Activated effector memory CD4-positive, alpha-beta T cell treated with Interleukin-2 at 50 U/mL for 16 hours (primary cell): ENCODE results near the gene TRAPPC3.

Experiments
- DNase-seq: peaks from one replicate; pipeline ENCODE4 v3.0.0-alpha.2; 2020

The TRAPPC3 gene

GRCh38 chr1:36097693-36098585, 51.3 kb downstream of the TRAPPC3 start:
- DNase-seq = no peak

DNA sequence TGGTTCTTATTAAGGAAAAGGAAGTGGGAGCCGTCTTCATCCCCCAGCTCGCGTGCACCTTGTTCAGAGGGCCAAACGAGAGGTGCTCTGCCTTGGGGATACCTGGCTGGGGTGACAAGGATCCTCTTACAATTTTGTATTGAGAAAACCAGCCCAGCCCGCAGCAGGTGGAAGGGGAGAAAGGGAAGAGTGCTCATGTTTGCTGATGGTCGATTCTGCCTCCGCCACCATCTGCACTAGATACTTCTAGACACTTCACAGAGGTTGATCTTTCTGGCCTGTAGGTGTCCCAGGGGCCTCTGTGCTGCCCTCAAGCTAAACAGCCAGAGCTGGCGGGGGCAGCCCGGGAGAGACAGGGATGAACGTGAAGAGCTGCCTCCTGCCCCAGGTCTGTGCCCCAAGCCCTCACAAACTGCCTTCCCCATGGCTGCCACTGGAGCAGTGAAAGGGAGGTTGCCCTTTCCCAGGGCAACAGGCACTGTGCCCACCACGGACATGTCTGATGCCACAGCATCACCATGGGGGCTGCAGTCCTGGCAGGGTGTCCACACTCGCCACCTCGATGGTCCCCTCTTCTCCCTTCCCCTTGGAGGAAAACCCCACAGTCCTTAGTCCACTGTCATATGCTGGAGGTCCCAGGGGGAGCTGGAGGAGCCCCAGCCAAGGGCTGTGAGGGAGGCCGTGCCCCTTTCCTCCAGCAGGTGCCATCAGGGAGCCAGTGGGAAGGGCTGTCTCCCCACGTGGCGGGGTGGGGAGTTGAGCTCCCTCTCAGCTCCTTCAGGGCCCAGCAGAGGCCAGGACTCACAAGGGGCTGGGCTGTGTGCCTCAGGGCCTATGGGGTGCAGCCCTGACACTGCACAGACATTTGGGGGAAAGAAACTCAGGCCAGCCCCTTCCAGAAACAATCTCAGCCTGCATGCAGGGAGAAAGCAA, 52.5 kb downstream of the TRAPPC3 start:
- no peak for DNase-seq

DNA sequence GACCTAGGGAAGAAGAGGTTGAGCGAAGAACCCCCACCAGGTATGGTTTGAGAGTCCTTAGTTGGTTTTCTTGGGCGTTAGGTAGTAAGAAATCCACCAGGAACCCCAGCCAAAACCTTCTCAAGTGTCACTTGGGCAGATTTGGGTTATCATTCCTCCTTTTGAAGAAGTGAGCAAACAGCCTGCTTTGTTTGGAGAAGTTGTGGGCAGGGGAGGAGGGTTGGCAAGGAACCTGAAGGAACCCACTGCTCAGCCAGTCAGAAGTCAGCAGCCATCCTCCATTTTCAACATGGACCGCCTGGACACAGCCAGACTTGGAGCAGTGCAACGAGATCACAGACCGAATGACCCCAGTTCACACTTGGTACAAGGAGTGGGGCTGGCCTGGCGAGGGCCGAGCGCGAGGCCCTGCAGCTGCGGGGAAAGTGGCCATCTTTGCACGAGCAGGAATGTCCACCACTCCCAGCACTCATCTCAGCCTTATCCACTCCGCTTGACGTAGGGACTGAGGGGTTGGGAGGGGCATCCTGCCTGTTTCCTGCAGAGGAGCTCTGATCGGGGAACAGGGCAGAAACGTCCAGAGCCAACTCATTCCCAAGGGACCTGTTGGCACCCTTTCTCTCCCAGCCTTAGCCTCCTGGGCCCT, 53.4 kb downstream of the TRAPPC3 start:
- DNase-seq = no peak

DNA sequence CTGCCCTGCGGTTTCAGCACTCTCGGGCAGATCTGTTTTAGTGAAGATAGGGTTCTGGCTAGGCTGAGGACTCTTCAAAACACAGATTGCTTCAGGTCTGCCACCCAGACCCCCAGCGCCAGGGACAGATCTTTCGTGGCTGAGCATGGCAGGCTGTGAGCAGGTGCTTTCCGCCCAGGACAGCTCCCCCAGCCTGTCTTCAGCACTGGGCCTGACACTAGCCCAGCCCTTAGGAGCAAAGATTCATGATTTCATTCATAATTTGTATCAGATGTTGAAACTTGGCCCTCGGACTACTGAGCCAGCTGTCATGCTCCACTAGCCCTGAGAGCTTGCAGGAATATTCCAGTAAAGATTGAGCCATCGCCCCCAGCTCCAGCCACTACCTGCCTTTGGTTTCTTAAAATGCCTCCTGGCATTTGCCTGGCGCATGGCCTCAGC, 54.6 kb downstream of the TRAPPC3 start:
- DNase-seq = no peak

DNA sequence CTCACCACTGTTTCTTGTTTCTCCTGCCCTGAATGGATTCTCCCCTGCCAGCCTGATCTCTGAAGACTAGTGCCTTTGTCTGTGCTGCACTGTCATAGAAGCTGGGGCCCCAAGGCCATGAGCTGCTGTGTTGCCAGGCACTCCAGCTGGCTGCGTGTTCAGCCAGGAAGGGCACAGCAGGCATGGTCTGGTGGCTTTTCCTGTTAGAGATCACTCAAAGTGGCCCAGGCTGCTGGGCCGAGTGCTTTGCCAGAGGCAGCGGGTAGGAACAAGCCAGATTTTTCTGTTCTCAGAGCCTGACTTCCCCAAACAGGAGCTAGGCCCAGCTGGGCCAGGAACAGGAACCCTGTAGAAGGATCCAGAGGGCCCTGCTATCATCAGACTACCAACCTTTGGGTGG, 55.4 kb downstream of the TRAPPC3 start:
- DNase-seq = no peak

DNA sequence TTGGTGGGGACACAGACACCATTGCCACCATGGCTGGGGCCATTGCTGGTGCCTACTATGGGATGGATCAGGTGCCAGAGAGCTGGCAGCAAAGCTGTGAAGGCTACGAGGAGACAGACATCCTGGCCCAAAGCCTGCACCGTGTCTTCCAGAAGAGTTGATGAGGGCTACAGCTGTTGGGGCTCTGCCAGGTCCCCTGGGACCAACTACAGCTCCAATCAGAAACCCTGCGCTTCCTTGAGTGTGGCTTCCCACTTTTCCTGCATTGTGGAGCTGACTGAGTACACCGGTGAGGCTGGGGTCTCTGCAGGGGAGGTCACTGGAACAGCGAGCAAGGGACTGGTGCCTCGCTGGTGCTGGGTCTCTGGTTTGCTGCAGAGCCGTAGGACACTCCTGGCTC, 56.1 kb downstream of the TRAPPC3 start:
- DNase-seq = no peak

DNA sequence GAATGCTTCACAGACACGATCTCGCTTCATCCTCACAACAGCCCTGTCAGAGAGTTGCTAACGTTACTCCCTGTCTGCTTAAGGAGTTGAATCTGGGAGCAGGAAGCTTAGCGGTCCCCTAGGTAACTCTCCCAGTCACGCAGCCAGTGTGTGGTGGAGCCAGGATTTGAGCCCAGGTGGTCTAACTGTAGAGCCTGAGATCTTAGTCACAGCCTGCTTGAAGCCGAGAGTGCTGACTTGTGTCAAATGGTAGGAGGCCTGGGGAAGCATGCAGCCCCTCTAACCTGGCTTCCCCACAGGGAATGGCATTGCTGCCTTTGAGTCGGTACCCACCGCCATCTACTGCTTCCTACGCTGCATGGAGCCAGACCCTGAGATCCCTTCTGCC, 56.5 kb downstream of the TRAPPC3 start:
- no peak for DNase-seq

DNA sequence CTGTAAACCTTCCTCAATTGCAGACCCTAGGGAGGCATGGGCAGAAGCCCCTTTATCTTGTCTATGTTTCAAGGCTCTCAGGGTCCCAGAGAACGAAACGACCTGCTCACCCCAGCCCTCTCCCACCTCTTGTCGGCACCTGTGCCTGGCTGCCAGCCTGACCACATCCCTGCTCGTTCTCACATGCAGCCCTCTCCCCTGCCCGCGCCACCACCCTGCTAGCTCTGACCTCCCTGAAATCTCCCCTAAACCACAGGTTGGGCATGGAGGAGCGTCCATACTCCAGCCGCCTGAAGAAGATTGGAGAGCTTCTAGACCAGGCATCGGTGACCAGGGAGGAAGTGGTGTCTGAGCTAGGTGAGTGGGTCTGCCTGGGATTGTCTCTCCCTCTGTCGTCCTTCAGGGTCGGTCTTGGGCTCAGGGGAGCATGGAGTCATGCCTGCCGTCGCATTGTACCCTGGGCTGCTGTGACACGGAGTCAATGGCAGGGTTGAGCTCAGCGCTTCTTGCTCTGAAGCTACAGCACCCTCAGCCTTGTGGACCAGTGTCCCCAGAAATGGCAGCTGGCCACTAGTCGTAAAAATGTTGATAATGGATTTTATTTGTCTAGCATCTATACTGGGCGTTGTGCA, 57.0 kb downstream of the TRAPPC3 start:
- DNase-seq = no peak

- DNase-seq = no peak
Measured at GRCh38 chr1:36091698-36092097, 57.6 kb downstream of the TRAPPC3 start.

DNA sequence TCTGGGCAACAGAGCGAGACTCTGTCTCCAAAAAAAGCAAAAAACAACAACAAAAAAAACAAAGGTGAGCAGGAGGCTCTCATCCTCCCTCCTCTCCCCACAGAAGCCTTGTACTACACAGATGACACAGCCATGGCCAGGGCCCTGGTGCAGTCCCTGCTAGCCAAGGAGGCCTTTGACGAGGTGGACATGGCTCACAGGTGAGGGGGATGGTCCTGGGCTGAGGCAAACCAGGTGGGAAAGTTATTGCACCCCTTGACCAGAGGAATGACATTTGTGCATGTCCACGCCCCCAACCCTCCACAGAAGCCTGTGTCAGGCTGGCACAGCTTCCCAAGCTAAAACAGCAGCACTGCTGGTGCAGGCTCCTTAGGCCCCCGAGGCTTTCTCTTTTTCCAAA, 58.1 kb downstream of the TRAPPC3 start:
- DNase-seq = no peak

GRCh38 chr1:36089393-36090121, 59.7 kb downstream of the TRAPPC3 start:
- DNase-seq = no peak

DNA sequence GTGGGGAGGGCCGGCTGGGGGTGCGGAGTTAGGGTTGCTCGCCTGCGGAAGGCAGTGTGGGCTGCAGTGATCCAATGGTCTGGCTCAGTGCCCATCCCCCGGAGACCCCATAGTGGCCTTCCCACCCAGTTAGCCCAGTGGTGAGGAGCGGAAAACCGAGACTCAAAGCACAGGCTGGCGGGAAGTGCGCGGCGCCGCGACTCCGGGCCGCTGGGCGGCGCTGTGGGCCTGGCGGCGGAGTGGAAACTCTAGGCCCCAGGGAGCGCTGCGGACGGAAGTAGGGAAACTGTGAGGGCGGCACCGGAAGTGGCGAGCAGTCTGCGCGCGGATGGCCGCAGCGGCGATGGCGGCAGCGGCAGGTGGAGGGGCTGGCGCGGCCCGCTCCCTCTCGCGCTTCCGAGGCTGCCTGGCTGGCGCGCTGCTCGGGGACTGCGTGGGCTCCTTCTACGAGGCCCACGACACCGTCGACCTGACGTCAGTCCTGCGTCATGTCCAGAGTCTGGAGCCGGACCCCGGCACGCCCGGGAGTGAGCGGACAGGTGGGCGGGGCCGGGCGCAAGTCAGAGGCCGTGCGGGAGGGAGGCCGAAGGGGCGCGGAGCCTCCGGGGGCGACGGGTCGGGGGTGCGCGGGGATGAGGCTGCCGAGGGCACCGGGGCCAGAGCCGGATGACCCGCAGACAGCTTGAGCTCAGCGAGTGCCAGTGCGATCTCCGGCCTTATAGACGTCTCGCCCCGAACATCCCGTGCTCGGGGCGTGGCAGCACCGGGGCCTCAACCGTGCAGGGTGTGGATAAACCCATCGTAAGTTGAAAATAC, 60.5 kb downstream of the TRAPPC3 start, which contains the start of gene ADPRS:
Gene ADPRS, plus strand, starts transcription at position 316 of the 816 bp plus-strand sequence. Its CDS starts 13 bp downstream, at position 329.
- DNase-seq = peak; percentile 88

DNA sequence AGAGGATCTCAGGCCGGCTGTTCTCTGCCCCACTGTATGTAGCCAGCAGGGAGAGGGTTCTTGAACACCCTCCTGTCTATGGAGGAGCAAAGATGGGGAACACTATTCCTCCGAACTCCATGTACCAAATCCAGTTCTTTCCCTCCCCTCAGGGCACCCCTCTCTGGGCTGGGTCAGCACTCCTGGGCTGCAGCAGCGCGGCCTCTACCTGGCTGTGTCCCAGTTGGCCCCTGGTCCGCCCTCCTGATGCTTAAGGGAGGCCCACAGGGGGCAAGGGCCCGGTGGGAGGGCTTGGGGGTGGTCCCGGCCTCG, 61.1 kb downstream of the TRAPPC3 start:
- DNase-seq = no peak

DNA sequence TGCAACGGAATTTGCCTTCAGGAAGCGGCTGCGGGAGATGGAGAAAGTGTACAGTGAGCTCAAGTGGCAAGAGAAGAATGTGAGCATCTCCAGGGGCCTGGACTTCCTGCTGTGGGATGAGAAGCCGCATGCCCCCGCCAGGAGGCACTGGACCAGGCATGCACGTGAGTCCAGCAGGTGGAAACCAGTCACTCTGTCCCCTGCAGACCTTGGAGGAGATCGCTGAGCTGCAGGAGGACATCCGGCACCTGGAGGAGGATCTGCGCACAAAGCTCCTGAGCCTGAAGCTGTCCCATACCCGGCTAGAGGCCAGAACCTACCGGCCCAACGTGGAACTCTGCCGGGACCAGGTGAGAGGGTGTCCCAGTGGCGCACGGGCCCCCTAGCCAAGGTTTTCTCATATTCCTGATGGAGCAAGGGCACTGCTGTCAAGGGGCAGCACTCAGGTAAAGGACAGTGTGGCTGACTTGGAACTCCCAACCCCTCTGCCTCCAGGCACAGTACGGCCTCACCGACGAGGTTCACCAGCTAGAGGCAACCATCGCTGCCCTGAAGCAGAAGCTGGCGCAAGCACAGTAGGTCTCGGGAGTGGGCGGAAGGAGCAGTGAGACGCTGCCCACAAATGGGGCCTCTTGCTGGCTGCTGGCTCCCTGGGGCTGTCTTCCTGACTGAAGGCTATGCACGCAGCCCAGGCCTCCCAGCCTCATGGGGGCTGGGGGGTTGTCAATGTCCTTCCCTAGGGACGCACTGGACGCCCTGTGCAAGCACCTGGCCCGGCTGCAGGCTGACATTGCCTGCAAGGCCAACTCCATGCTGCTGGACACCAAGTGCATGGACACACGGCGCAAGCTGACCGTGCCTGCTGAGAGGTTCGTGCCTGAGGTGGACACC, 61.8 kb downstream of the TRAPPC3 start:
- DNase-seq = no peak
